Retinal pigment epithelial cell (primary cell): ENCODE results near the gene PCDH1.

Experiments used
- DNase-seq: peaks from one replicate; pipeline ENCODE4 v3.0.0-alpha.2; 2010; ENCODE audit warnings: low read depth
- H3K4me3 ChIP-seq: 2 replicates; pipeline ENCODE4 v1.5.1; 2011; ENCODE audit warnings: mild to moderate bottlenecking, low read length, control low read depth, moderate library complexity
- TF ChIP-seq, protein P1 (sequence below): conservative IDR thresholded peaks from 2 replicates; pipeline ENCODE4 v1.5.1; 2011; ENCODE audit warnings: low read depth, low read length, control low read depth, inconsistent platforms

The PCDH1 gene

DNA sequence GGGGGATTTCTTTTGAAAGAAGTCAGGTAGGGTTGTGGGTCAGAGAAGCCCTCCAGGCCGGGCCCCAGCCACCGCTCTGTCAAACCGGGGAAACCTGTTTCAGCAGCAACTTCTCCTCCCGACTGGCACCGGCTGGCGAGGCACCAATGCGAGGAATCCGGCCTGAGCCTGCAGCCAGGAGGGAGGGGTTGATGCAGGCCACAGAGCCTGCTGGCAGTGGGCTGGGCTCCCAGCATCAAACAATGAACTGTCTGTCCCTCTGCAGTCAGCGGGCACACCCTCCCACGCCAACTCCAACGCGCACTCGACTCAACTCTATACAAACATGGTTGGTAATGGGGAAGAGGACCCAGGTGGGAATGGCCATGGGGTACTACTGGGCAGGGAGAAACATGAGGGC is 12.1 kb downstream of the PCDH1 start:
- TF ChIP-seq, protein P1, sequence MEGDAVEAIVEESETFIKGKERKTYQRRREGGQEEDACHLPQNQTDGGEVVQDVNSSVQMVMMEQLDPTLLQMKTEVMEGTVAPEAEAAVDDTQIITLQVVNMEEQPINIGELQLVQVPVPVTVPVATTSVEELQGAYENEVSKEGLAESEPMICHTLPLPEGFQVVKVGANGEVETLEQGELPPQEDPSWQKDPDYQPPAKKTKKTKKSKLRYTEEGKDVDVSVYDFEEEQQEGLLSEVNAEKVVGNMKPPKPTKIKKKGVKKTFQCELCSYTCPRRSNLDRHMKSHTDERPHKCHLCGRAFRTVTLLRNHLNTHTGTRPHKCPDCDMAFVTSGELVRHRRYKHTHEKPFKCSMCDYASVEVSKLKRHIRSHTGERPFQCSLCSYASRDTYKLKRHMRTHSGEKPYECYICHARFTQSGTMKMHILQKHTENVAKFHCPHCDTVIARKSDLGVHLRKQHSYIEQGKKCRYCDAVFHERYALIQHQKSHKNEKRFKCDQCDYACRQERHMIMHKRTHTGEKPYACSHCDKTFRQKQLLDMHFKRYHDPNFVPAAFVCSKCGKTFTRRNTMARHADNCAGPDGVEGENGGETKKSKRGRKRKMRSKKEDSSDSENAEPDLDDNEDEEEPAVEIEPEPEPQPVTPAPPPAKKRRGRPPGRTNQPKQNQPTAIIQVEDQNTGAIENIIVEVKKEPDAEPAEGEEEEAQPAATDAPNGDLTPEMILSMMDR: no peak
- no peak overlapping the region for H3K4me3 ChIP-seq
- peak; percentile 55 for DNase-seq

DNA sequence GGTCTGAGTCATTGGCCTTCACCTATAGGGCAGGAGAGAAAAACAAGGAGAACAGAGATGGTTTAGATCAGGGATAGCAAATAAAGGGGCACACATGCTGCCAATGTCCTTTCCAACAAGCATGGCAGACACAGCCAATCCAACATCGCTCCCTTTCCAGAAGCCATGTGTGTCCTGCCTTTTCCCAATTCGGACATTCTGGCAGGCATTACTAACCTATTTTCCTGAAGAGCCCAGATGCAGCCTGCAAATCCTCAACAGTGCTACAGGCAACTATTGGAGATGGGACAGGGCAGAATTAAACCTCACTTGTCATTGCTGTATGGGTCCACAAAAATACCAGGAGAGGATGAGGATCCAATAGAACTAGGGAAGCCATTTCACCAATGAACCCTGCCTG is 12.8 kb downstream of the PCDH1 start:
- TF ChIP-seq, protein P1: no peak
- no peak for DNase-seq
- H3K4me3 ChIP-seq: no peak overlapping the region

DNA sequence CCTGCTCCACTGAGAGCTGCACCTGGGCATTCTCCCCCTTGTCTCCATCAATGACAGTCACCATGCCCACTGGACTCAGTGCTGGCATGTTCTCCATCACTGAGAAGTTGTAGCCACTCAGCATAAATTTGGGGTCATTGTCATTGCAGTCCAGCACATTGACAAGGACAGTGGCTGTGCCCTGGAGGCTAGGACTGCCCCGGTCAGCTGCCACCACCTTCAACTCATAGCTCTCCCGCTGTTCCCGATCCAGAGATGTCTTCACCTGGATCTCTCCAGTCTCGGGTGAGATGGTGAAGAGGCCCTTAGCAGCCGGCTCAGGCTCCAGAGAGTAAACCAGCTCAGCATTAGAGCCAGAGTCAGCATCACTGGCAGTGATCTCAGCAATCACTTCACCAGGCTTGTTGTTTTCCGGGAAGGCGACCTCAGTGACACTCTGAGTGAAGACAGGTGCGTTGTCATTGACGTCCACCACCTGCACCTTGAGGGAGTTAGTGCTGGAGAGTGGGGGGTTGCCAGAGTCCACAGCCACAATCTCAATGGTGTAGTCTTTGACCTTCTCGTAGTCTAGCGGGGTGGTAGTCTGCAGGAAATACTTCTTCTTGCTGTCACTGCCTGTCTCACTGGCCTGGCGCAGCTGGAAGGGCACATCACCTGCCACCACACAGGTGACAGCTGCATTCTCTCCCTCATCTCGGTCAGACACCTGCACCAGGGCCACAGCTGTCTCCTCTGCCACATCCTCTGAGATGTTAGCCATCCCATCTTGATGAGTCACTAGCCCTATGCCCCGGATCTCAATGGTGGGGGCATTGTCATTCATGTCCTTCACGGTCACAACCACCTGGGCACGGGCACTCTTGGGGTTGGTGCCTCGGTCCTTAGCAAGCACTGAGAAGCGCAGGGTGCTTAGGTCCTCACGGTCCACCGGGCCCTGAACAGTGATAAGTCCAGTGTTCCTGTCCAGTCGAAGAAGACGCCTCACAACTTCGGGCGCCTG is 13.5 kb downstream of the PCDH1 start:
- no peak overlapping the region for H3K4me3 ChIP-seq
- TF ChIP-seq, protein P1: no peak
- DNase-seq: no peak

DNA sequence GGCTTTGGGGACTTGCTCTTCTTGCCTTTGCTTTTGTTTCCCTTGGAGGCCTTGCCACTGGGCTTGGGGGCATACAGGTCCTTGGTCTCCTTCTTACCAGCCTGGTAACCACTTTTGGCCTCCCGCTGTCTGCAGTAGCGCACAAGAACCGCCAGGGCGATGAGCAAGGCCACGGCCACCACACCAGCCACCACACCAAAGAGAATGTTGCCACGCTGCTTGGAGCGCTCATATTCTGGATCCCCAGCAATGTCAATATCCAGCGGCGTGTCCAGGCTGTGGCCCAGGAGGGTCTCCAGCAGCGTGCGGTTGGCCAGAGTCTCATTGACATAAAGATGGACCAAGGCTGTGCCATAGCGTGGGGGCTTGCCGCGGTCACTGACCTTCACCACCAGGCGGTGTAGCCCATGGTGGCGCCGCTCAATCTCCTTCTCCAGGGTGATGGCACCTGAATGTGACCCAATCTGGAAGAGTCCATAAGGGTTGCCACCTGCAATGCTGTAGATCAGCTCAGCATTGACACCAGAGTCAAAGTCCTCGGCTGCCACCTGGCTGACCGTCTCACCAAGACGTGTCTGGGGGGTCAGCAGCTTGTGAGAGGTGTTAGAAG is 14.5 kb downstream of the PCDH1 start:
- no peak overlapping the region for H3K4me3 ChIP-seq
- no peak for DNase-seq
- TF ChIP-seq, protein P1: no peak

DNA sequence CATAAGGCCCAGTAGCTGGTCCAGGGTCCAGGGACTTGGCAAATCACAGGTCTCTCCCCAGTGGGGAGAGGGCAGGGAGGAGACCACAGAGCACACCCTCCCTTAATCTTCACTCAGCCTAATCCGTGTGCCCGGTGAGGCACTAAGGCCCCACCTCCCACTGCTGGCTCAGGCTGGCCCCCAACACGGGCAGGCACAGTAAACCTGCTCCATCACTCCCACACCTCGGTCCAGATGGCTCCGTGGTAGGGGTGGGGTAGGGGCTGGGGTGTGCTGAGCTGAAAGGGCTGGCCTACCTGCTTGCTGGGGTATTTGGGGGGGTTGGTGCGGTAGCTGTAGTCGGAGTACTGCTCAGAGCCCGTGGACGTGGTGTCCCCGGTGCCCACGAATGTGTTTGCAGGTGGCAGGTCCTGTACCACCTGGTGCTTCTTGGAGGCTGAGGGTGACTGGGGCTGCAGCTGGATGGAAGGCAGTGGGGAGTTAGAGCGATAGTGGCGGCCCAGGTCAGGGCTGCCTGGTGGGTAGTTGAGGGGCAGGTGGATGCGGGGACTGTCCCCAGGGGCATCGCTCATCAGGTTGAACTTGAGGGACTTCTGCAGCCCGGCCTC is 15.2 kb downstream of the PCDH1 start:
- TF ChIP-seq, protein P1: no peak
- no peak for DNase-seq
- no peak overlapping the region for H3K4me3 ChIP-seq

DNA sequence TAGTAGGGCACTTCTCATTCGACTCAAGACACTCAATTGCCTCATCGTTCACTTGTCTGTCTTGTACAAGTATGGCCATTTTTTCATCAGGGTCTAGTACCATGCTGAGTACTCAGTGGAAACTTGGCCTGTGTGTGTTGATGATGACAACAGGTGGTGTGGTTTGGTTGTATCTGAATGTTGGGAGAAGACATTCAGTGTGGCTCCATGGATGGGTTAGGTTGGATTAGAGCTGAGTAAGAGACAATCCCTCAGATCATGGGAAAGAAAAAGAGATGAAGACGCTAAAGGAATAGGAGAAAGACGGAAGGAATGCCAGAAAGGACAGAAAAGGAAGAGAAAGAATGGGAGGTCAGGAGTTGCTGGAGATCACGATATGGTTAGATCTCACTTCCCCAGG is 17.0 kb downstream of the PCDH1 start:
- no peak overlapping the region for H3K4me3 ChIP-seq
- TF ChIP-seq, protein P1: no peak
- no peak for DNase-seq
